Hippocampal formation (tissue), 2 donors: ENCODE measurements around the gene CTH.
A peak's percentile ranks its signal among the peaks of the same experiment; 100 is the strongest.
"Not testable (repeated sequence)": the region's sequence is repeated elsewhere in the genome, so short reads cannot be mapped to it uniquely, and the experiment has no call there.

ENCODE experiments used
- DNase-seq, 2 donors: peaks; one replicate each; lab custom pipeline; 2025; lab: John Stamatoyannopoulos, UW

CTH gene

GRCh38 chr1:70409136-70409535, 1.9 kb upstream of the CTH start:
- no peak for DNase-seq

- DNase-seq = no peak
These were observed 334 bp downstream of the CTH start for GRCh38 chr1:70411360-70411844.

- DNase-seq = no peak
These were observed 4.8 kb downstream of the CTH start for GRCh38 chr1:70415882-70416281.

- not testable (repeated sequence) for DNase-seq
These were observed 8.1 kb downstream of the CTH start for GRCh38 chr1:70418973-70419734.

GRCh38 chr1:70420320-70420719, 9.3 kb downstream of the CTH start:
- DNase-seq = no peak

GRCh38 chr1:70426154-70427131, 15.4 kb downstream of the CTH start:
- DNase-seq = no peak

GRCh38 chr1:70427976-70428375, 16.9 kb downstream of the CTH start:
- DNase-seq = no peak

- DNase-seq = no peak
These were observed 18.2 kb downstream of the CTH start for GRCh38 chr1:70429219-70429618.

- no peak for DNase-seq
These were observed 18.7 kb downstream of the CTH start for GRCh38 chr1:70429757-70430156.

- no peak for DNase-seq
These were observed 20.2 kb downstream of the CTH start for GRCh38 chr1:70431317-70431716.

- no peak for DNase-seq
These were observed 20.8 kb downstream of the CTH start for GRCh38 chr1:70431874-70432273.

GRCh38 chr1:70434253-70434859, 23.3 kb downstream of the CTH start:
- no peak for DNase-seq

GRCh38 chr1:70436622-70437251, 25.7 kb downstream of the CTH start:
- peak in 1 of 2 donors; percentile 32 for DNase-seq

GRCh38 chr1:70438529-70438928, 27.5 kb downstream of the CTH start:
- DNase-seq = no peak

GRCh38 chr1:70440642-70441391, 29.7 kb downstream of the CTH start:
- no peak for DNase-seq

GRCh38 chr1:70441392-70442035, 30.4 kb downstream of the CTH start:
- no peak for DNase-seq

GRCh38 chr1:70442490-70442889, 31.4 kb downstream of the CTH start:
- DNase-seq = no peak

GRCh38 chr1:70443739-70444138, 32.7 kb downstream of the CTH start:
- DNase-seq = no peak

GRCh38 chr1:70449049-70449448, 38.0 kb downstream of the CTH start:
- DNase-seq = no peak

GRCh38 chr1:70452164-70452939, 41.3 kb downstream of the CTH start:
- DNase-seq = not testable (repeated sequence)
